Activated CD8-positive, alpha-beta memory T cell treated with anti-CD3 and anti-CD28 coated beads for 36 hours (primary cell): ENCODE data around the gene HES2. TPM values are rescaled to one million over a fixed set of nuclear protein-coding genes. Genes with fewer than 3 reads are reported as not detected.
"Not testable (repeated sequence)": the region's sequence is repeated elsewhere in the genome, so short reads cannot be mapped to it uniquely, and the experiment has no call there.

ENCODE experiments used
- CTCF ChIA-PET: fragments of 350-600 bp; sonication (Branson Sonifier 250); formaldehyde crosslinking; loops from one replicate; lab custom pipeline; 2021; ENCODE audit warnings: antibody characterized with exemption; lab: Charles Lee
- POLR2A ChIA-PET: fragments of 350-600 bp; sonication (Branson Sonifier 250); formaldehyde crosslinking; loops from one replicate; lab custom pipeline; 2021; ENCODE audit warnings: antibody characterized with exemption; lab: Charles Lee
- total RNA-seq, 2 experiments: library from RNA; stranded (reverse); gene quantifications; one replicate each; pipeline ENCODE4 v1.2.3, GENCODE V29; 2021

The HES2 gene
- total RNA-seq, 2 experiments from 2014 or later, result 0.15 TPM; not detected in 1

DNA sequence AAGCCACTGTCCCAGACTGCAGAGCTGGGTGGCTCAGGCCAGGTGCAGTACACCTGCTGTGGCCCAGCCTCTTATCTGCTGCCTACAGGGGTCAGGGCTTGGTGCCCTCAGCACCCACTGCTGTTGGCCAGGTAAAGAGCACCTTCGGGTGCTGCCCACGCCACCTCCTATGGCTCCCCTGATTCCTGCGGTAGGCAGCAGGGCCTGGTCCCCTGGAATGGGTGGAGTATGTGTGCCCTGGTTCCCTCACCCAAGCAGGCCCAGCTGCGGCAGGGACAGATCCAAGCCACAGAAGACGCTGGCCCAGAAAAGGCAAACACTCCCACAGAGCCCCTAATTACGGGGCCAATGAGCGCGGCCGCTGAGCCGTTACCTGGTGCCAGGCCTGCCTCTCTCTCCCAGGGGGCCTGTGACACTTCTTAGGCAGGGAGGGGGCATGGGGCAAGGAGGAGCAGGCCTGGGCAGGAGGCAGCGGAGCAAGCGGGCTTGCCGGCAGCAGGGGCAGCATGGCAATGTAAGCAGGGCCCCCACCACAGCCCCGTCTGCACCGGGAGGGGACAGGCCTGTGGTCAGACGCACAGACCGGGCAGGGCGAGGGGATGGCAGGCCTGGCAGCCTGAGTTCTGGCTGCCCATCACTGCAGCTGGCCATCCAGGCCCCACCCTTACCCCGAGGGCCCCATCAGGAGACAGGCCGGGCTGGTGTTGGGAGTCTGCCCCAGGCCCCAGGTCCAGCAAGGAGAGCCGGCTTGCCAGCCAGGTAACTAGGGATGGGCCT lies 23.8 kb upstream of the HES2 start:
- ChIA-PET CTCF (no interaction called here), POLR2A (no interaction called here)

DNA sequence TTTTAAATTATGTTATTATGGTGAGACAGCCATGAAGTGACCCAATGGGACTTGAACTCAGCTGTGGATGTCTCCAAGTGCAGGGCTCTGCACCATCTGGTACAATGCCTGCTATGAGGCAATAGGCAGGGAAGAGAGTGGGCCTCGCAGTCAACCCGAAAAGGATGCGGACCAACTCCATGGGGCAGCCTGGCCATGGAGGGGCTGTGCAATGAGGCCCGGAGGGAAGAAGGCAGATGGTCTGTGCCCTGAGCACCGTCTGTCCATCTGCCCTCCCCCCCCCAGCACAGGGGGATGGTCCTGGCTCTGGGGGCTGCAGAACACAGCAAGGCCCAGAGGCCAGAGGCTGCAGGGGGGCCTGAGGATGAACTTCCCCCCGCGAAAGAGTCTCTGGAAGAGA lies 21.9 kb upstream of the HES2 start:
- CTCF ChIA-PET, result interaction anchor here (5.1 to 5.9 kb wide), 2 partner anchors 9 to 20 kb away, joined by 40 to 59 read pairs; partner anchors contain the start of gene HES2
- POLR2A ChIA-PET, result no interaction called here

DNA sequence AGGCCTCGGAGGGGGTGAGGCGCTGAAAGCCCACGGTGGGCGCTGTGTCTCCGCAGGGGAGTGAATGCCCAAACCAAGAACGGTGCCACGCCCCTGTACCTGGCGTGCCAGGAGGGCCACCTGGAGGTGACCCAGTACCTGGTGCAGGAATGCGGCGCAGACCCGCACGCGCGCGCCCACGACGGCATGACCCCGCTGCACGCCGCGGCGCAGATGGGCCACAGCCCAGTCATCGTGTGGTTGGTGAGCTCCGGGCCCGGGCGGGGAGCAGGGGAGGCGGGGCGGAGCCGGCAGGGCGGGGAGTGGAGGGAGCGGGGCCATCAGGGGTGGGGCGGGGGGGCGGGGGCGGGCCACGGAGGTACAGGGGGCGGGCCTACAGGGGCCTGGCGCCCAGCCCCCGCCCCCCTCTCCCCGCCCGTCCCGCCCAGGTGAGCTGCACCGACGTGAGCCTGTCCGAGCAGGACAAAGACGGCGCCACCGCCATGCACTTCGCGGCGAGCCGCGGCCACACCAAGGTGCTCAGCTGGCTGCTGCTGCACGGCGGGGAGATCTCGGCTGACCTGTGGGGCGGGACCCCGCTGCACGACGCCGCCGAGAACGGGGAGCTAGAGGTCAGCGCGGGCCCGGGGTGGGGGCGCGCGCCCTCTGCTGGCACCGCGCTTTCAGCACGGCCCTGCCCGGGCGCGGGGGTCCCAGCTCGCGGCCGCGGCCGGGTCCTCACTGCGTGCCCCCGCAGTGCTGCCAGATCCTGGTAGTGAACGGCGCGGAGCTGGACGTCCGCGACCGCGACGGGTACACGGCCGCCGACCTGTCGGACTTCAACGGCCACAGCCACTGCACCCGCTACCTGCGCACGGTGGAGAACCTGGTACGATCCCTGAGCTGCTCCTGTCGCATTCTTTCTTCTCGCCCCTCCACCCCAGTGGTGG lies 20.7 kb upstream of the HES2 start:
- ChIA-PET CTCF (interaction anchor here (1.0 to 5.9 kb wide), 6 partner anchors 10 to 202 kb away, joined by 3 to 59 read pairs (median 17); partner anchors contain the start of gene HES2), POLR2A (no interaction called here)

DNA sequence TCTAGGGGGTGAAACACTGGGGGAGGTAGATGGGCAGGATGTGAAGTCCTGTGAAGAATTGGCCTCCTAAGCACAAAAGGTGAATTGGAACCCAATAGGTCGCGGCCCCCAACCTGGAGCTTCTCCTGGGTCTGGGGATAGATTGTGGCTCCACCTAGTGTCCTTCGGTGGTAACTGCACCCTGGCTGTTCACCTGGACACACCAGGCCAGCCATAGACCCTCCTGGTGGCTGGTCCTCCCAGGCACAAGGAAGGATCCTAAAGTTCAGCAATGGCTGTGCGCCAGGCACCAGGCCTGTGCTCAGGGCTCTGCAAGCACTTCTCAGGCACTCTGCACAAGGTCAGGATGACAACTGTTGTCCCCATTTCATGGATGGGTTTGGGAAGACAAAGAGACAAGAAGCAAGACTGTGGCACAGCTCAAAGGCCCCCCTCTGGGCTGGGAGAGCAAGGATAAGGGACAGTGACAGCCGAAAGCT lies 18.4 kb upstream of the HES2 start:
- ChIA-PET CTCF (interaction anchor here (0.5 to 5.9 kb wide), 29 partner anchors 8 to 193 kb away, joined by 3 to 59 read pairs (median 4); partner anchors contain the start of genes ESPN and HES2), POLR2A (no interaction called here)

DNA sequence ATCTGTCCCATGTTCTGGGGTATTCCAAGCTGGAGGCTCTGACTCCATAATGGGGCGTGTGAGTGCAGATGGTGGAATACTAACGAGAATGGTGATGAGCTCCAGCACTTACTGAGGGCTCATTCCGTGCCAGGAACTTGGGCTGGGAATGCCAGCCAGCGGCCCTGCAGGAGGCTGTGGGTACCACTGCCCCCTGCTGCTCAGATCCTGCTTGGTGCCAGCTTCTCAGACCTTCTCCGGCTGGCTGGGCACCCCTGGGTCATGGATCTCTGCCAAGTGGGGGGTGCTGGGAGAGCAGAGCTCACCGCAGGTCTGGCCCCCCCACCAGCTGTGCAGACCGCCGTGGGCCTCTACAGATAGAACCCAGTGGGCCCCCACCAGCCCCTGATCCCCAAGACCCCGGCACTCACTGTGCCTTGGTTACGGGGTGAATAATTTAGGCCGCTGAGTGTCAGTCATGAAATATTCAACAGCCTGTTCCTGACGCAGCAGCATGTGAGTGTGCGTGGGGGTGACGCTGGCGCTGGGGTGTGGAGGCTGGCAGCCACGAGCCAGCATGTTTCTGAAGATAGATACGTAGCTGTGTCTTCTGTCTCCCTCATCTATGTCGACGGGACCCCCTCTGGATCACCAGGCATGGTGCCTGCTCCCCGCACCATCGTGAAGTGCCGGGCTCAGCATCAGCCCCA lies 17.4 kb upstream of the HES2 start:
- POLR2A ChIA-PET, result not testable (repeated sequence)
- CTCF ChIA-PET, result interaction anchor here (0.5 to 5.9 kb wide), 25 partner anchors 9 to 190 kb away, joined by 3 to 59 read pairs (median 5); partner anchors contain the start of genes ESPN and HES2

DNA sequence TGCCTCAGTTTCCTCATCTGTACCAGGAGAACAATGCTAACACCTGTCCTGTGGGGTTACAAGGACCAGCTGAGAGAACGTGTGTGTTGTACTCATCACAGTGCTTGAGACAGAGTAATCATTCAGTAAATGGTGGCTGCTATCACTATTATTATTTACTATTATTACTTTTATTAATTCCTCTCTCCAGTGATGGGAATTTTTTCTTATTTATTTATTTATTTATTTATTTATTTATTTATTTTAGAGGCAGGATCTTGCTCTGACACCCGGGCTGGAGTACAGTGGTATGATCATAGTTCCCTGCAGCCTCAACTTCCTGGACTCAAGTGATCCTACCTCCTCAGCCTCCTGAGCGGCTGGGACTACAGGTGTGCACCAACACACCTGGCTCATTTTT lies 16.6 kb upstream of the HES2 start:
- POLR2A ChIA-PET, CTCF ChIA-PET: not testable (repeated sequence)

DNA sequence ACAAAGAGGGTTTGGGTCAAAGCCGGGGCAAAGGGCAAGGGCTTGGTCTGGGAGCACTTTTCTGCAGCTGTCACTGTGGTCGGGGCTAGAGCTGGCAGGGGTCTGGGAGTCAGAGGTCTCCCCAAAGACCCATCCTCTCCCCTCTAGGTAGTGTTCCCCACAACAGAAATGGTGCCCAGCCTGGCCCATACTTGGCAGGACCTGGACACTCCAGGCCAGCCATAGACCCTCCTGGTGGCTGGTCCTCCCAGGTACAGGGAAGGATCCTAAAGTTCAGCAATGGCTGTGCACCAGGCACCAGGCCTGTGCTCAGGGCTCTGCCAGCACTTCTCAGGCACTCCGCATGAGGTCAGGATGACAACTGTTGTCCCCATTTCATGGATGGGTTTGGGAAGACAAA lies 15.8 kb upstream of the HES2 start:
- POLR2A ChIA-PET, result no interaction called here

DNA sequence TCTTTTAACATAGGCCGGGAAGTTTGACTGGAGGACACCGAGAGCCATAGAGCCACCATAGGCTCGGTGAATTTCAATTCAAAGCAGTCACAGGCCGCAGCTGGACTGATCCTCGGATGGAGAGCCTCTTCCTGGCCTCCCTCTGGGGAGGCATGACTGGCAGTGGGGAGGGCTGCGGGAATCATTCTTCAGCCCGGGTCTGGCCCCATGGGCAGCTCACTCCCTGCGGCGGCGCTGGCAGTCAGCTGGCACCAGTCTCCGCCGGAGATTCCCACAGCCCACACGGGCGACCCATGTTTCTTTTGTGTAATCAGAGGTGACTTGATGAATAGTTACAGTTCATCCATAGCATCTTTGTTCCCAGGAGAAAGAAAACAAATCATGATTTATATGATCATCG lies 15.4 kb upstream of the HES2 start:
- POLR2A ChIA-PET, result no interaction called here
- CTCF ChIA-PET, result interaction anchor here (0.6 to 0.9 kb wide), 2 partner anchors 12 to 39 kb away, joined by 3 read pairs; no protein-coding TSS in a partner anchor

More for the DNA sequence above, 15.8 kb upstream of the HES2 start:
- CTCF ChIA-PET, result interaction anchor here (0.6 to 0.9 kb wide), 2 partner anchors 13 to 39 kb away, joined by 3 read pairs; no protein-coding TSS in a partner anchor

DNA sequence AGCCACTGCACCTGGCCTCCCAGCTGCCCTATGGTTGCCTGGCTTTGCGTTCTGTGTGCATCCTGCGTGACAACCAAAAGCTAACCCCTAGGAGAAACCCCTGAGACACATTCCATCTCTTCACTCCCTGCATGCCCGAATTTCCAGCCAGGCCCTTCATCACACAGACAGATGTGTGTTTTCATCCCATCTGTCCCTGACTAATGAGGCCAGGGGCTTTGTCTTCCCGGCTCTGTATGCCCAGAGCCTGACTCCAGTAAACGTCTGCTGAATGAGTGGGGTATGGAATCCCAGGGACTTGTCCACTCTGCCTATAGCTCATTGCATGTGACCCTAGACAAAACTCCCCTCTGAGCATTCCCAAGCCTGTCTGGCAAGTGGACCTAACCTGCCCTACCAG lies 14.5 kb upstream of the HES2 start:
- ChIA-PET CTCF (no interaction called here), POLR2A (no interaction called here)

DNA sequence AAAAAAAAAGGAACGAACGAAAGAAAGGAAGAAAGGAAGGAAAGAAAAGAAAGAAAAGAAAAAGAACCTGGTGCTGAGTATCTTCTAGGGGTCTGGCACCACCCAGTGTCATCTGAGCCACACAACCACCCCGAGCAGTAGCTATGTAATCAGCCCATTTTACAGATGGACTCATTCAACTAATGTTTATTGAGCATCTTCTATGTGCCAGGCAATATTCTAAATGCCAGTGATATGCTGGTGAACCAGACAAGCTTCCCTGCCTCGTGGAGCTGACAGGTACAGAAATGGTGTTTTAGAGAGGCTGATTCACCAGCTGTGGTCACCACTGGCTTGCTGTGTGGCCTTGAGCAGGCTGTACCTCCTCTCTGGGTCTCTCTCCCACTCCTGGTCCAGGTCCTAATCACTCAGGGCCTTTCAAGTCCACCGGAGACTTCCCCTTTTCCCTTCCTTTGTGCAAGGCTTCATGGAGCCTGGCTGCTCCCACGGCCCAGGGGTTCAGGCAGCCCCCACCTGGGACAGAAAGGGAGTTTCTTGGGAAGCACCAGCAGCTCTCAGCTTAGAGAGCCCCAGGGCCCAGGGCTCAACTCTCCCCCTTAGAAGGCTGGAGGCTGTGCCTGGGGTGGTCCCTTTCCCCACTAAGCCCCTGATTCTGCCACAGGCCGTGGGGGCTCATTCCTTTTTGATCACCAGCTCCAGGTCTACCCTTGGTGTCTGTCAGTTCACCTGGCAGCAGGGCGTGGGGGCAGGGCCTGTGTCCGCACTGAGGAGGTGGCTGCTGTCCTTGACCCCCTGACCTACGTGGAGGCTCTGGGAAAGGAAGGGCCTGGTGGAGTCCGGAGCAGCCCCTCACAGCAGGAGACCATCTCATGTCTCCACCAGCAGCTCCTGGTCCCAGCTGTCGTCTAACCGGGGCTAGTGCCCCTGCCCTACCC lies 12.2 kb upstream of the HES2 start:
- POLR2A ChIA-PET, result not testable (repeated sequence)
- CTCF ChIA-PET, result interaction anchor here (0.6 to 1.8 kb wide), 5 partner anchors 9 to 486 kb away, joined by 3 to 6 read pairs (median 3); no protein-coding TSS in a partner anchor

DNA sequence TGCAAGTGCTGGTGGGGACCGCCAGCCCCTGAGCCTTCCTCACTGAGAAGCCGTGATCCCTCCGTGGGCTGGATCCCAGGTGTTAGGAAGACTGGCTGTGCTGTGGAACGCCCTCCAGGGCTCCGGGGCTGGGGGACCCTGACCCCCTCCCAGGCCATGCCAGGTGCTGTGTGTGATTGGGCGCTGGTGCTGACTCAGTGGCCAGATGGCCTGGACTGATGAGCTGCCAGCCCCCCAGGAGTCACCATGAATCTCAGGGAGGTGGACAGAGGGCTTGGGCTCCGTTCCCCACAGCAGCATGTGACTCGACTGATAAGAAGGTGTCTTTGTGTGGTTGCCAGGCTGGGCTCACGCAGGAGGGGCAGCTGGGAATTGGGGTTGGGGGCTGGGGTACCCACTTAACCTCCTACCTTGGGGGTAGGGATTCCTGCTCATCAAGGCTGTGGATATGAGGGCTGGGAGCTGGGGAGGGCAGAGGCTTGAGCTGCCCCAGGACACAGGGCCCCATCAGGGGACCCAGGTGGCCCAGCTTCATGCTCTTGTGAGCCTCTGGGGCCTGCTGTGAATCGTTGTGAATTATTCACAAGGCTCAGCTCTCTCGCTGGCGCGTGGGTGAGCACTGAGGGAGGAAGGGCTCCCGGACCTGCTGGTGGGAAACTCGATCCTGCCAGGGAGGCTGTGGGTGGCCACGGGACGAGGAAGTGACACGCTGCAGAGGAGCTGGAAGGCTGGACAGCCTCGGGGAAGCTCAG lies 10.1 kb upstream of the HES2 start:
- CTCF ChIA-PET, result interaction anchor here (0.6 to 1.2 kb wide), 3 partner anchors 183 to 367 kb away, joined by 3 read pairs; no protein-coding TSS in a partner anchor
- POLR2A ChIA-PET, result interaction anchor here (0.5 kb wide), 1 partner anchor 35 kb away, joined by 3 read pairs; no protein-coding TSS in a partner anchor

DNA sequence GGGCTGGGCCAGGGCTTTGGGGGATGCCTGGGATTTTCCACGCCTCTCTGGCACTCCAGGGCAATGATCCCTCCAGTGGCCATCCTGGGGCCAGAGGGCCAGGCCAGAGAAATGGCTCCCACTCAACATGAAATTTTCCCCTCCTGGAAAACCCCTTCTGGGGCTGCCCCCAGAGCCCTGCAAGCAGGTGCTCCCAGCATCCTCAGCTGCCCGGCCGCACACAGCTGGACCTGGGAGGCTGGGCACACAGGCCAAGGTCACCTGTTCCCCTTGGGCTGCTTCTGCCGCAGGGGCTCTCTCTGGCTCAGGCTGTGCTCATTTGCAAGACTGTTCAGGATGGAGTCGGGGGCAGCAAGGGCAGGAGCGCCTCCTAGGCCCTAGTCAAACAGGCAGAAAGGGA lies 8.7 kb upstream of the HES2 start:
- POLR2A ChIA-PET, CTCF ChIA-PET: not testable (repeated sequence)

DNA sequence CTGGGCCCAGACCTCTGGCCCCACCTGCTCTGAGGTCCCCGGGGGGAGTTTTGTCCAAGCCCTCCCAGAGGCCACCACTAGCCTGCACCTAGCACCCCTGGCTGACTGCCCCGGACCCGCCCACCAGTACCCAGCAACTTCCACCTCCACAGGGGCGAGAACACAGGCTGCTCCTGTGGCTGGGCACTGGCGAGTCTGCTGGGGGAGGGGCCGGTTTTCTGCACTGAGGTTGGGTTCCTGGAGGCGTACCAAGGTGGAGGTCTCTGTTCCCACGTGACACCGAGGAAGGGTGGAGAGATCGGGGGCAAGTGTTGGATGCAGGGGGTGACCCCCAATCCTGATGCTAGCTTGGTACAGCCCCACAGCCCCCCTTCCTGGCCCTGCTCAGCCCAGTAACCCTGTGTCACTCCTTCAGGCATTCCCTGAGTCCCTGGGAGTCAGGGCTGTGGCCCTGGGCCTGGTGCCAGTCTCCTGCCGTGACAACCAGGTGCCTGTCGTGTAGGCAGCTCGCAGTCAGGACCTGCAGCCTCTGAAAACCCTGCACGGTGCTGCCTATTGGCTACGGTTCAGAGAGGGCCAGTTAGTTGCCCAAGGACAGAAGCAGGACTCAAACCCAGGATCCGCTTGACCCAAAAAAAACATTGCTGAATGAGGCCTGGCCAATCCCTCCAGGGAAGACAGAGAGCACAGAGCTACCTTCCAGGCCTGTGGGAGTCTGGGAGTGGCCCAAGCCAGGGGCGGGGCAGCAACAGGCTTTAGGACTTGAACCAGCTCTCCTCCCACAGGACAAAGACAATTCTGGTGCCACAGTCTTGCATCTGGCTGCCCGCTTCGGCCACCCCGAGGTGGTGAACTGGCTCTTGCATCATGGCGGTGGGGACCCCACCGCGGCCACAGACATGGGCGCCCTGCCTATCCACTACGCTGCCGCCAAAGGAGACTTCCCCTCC lies 8.0 kb upstream of the HES2 start:
- CTCF ChIA-PET, result interaction anchor here (0.7 to 0.9 kb wide), 2 partner anchors 10 to 13 kb away, joined by 3 to 4 read pairs; no protein-coding TSS in a partner anchor
- POLR2A ChIA-PET, result no interaction called here

DNA sequence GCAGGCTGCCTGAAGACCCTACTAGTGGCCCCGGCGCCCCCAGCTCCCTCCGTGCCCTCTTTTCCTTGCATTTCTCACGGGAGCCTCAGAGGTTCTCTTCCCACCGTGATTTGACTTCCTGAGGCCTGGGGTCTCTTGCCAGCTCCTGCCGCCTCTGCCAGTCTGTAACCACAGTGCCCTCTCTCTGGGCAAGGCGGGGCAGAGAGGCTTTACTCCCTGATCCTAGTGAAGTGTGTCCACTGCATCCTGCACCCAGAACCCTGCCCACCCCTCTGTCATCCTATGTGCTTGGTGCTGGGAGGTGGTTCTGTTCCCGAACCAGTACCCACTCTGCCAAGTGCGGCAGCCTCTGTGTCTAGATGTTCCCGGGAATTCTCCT lies 7.2 kb upstream of the HES2 start:
- POLR2A ChIA-PET, result no interaction called here
- CTCF ChIA-PET, result interaction anchor here (0.7 kb wide), 1 partner anchor 12 kb away, joined by 3 read pairs; no protein-coding TSS in a partner anchor

DNA sequence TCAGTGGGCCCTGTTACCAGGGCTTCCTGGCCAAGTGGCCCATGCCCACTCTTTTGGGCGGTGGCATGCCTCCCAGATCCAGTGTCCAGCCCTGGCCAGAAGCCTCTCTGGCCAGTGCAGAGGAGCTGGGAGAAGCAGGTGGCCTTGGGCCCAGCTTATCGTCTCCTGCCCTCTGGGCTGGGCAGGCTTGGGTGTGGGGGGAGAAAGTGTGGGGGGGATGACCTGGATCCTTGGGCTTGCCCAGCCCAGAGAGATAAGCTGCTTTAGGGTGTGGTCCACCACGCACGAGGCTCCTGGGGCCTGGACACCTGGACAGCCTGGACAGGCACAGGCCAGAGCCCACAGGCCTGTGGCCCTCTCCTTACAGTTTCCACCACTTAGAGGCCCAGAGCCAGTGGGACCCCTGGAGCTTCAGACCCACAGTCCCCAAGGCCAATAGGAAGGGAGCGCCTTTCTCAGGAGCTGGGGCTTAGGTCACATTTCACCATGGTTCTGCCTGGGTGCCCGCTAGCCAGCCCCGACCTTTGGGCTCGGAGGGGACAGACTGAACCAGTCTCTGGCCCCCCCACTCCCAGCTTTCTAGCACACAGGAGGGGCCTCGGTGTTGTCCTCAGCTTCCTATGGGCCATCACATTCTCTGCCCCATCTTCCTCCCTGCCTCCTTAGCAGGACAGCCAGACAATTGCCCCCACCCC lies 6.7 kb upstream of the HES2 start:
- CTCF ChIA-PET, result interaction anchor here (0.6 to 0.9 kb wide), 4 partner anchors 12 to 220 kb away, joined by 3 to 6 read pairs (median 5); no protein-coding TSS in a partner anchor
- POLR2A ChIA-PET, result no interaction called here
